Left renal pelvis (tissue), 4 donors: ENCODE results near the gene IQSEC3. TPM values are rescaled to one million over a fixed set of nuclear protein-coding genes. Genes with fewer than 3 reads are reported as not detected.

Experiments
- DNase-seq, 4 donors: peaks; one replicate each; pipeline ENCODE4 v3.0.0-alpha.2; 2013; ENCODE audit warnings: low read depth in 4 of 4, low spot score in 3 of 4
- polyA plus RNA-seq, 4 donors: library from polyadenylated mRNA; unstranded; fragments of 120-200 nt; gene quantifications; one replicate each; pipeline ENCODE4 v1.2.1, GENCODE V29; 2013; ENCODE audit not compliant: insufficient read length in 4 of 4

IQSEC3 gene
- polyA plus RNA-seq, 4 donors: 6.4 to 10.5 (median 7.4) TPM

DNA sequence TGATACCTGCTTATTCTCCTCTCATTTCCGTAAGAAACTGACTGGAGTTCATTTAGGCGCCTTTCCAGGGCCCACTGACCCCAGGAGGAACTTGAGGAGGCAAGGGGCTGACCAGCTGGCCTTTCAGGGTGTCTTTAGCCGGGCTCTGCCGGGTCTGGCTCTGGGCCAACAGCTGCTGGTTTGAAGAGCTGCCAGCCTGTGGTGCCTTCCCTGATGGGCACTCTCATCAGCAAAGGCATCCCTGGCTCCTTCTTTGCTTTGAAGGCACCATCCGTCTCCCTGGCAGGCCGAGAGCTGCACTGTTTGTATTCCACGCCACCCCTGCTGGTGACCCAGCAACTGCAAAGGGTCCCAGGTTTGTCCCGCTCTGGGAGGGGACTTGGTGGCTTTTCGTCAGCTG, 42.0 kb downstream of the IQSEC3 start:
- no peak for DNase-seq

GRCh38 chr12:109446-109845, 42.9 kb downstream of the IQSEC3 start:
- DNase-seq: no peak

DNA sequence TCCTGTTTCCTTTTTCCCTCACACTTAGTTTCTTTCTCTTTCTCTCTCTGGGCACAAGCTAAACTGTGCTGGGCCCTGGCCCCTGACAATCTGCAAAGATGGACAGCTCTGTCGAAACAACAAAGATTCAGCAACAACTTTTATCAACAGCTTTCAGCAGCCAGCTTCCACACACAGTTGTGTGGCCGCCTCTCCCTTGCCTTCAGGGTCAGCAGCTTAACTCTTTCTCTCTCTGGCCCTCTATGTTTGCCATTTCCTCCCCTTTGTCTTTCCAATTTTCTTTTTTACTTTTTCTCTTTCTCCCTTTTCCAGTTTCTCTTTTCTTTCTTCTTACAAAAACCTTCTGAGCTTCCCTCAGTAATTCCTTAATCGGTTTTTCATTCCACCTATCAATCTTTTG, 43.3 kb downstream of the IQSEC3 start:
- no peak for DNase-seq

GRCh38 chr12:111699-112493, 45.3 kb downstream of the IQSEC3 start:
- DNase-seq: no peak

DNA sequence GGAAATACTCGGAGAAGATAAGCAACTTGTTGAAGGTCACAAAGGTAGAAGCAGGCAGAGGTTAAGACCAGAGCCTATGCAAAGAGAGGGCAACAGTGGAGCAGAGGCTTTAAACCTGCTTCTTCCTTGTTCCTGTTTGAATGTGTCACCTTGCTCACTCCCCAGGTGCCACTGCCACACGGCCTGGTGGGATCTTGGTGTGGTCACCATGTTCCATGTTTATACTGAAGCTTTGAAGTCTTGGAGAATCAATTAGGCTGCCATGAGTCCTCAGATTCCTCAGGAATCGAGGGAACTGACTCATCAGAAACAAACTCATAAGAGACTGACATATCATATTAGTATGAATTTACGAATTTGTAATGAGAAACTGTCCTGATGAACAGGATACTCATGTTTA, 46.8 kb downstream of the IQSEC3 start:
- DNase-seq: no peak

DNA sequence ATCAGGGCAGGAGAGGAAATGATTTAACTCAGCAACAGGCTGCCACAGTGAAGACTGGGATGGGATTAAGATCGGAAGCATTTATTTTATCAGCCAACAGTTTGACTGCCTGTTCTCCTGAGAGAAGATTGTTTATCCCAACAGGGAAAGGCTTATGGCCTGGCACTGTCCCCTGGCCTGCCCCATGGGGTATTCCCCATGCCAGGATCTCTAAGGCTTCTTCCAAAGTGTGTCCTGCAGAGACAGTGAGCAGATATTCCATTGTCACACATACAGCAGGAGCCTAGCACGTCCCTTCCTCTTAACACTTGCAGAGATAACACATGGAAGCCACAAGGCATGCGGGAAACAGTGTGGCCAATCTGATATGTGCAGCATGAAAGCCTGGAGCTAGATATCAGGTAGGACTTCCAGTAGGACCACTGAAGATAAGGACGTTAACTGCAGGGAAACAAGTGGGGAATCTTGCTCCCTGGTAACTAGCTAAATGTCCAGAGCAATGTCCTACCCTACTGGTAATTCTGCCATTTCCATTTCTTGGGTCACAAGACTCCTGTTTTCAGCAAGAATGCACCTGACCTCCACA, 48.2 kb downstream of the IQSEC3 start:
- DNase-seq: no peak

DNA sequence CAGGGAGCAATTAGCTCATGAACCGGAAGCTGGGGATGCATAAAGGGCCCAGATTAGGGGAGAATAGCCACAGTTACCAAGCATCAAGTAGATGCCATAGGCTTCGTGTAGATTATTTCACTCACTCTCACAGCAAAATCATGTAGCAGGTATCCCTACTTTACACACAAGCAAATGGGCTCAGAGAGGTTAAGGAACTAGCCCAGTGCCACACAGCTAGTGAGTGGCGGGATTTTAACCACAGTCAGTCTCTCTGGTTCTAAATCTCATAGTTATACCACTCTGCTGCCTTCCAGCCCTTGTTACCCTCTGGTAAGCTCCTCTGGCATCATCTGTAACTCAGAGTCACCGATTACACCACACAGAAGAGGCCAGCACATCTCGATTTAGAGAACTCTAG, 49.0 kb downstream of the IQSEC3 start:
- DNase-seq: no peak

DNA sequence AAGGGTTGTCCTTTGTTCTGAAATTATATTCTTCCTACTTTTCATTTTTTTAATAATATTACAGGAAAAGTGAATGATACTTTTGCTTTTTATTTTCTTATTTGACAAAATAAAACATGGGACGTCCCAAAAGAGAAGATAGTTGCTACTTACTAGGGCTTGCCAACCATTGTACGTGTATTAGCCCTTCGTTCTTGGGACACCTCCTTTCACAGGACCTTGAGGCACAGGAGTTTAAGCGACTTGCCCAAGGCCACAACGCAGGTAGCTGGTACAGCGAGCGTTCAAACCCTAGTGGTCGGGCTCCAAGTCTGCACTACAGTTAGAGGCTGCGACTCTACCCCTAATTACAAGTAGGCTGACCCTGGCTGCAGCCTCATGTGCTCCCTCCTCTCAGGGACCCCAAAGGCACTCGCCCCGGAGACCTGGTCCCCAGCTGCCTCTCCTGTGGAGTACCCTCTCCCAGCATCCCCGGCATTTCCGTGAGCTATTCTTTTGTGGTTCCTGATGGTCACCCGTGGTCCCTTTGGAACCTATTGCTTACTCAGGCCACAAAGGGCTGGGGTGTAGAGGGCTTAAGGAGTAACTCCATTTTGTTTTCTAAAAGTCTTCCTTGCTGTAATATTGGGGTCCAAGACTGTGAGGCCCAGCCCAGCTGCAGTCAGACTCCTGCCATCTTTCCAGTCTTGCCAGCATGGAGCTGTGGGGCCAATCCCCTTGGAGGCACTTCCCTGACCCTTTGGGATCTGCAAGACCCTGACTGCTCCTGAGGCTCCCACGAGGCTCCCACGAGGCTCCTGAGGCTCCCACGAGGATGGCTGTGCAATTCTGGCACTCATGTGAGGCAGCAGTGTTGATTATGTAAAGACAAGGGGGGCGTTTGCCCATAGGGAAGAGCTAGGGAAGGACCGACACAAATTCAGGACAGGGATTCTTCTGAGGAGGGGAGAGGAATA, 49.7 kb downstream of the IQSEC3 start:
- no peak for DNase-seq

GRCh38 chr12:117311-117710, 50.7 kb downstream of the IQSEC3 start:
- DNase-seq: no peak

GRCh38 chr12:117816-118345, 51.3 kb downstream of the IQSEC3 start:
- no peak for DNase-seq

GRCh38 chr12:118591-118990, 52.0 kb downstream of the IQSEC3 start:
- no peak for DNase-seq

DNA sequence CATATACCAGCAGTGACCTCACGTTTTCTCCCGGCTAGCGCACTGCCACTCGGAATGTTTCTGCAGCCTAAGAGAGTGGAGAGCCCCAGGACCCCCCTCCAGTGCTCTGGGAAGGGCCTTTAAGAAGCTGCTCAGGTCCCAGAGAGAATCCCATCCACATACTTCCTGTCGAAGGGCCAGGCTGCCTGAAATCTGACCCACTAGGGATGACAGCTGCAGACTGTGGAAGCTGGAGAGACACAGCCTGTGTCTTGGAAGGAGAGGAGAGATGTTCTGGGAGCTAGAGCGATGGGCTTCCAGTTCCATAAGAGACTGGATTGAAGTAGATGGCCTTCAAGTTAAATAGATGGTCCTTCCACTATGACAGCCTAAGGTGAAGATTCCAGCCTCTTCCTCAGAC, 54.4 kb downstream of the IQSEC3 start:
- DNase-seq: no peak

DNA sequence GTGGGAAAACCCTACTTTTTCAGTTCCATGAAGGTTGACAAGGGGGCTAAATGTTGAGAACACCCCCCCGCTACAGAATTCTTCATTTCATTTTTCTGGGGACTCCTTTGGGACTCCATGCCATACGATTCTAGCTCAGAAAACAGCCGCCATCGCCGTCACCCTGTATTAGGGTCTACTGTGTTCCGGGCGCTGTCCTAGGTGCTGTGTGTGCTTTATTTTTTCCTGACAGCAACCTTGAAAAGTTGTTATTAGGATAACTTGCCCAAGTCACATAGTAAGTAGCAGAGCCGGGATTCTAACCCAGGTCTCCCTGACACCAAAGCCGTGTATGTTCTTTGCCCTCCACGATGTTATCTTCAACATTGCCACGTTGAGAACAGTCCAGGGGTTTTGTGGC, 55.1 kb downstream of the IQSEC3 start:
- no peak for DNase-seq

DNA sequence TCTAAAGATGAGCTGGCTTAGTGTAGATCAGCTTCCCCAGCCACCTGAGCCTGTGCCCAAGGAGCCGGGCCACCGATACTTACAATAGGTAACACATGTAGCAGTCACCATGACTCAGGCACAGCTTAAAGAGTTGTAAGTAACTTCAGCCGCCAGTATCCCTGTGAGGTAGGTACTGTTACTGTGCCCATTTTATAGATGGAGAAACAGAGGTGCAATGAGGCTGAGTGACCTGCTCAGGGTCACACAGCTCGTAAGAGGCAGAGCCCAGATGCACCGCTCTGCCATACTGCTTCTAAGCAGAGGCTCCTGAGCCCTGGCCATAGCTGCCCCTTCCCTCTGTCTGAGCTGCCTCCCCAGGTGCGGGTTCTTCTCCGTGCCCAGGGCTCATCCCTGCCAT, 58.5 kb downstream of the IQSEC3 start:
- no peak for DNase-seq

DNA sequence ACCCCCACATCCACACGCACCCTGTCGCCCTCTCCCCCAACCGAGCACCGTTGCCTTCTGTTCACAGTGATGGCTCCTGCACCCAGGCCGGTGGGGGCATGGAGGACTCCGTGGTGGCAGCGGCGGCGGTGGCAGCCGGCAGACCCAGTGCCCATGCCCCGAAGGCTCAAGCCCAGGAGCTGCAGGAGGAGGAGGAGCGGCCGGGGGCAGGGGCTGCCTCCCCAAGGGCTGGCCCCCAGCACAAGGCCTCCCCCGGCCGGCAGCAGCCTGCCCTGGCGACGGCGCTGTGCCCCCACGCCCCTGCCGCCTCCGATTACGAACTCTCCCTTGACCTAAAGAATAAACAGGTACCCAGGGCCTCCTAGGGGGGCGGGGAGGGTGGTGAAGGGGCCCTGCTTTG, 59.0 kb downstream of the IQSEC3 start:
- no peak for DNase-seq

GRCh38 chr12:128079-128478, 61.5 kb downstream of the IQSEC3 start:
- no peak for DNase-seq

DNA sequence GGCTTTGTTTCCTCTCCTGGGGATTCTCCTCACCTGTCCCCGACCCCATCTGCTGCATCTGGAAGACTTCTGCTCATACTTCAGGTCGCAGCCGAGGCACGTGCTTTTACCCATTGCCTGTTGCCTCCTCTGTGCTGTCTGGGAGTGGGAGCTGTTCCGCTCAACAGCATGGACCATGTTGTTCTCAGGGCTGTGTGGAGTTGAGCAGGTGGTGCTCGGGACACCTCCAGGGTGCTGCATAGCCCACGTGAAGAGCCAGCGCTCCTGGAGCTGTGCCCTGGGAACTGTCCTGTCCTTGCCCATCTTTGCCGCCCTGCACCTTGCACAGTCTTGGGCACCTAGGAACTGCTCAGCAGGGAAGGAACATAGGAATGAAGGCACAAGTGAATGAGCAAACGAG, 62.4 kb downstream of the IQSEC3 start:
- DNase-seq: no peak

DNA sequence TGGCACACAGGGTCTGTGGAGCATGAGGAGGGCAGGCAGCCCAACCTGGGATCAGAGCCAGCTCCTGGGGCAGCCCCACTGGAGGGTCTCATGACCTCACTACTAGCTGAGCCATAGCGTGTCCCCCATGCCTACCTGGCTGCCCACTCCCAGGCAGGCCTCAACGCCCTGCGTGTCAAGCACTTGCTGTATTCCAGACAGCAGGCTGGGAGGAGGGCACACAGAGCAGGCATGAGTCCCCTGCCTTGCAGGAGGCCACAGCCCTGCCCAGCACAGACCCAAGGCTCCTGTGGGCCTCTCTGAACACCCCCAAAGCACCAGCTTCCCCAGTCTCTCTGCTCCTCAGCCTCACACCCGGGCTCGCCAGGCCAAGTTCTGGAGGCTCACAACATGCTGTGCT, 64.0 kb downstream of the IQSEC3 start:
- DNase-seq: no peak

DNA sequence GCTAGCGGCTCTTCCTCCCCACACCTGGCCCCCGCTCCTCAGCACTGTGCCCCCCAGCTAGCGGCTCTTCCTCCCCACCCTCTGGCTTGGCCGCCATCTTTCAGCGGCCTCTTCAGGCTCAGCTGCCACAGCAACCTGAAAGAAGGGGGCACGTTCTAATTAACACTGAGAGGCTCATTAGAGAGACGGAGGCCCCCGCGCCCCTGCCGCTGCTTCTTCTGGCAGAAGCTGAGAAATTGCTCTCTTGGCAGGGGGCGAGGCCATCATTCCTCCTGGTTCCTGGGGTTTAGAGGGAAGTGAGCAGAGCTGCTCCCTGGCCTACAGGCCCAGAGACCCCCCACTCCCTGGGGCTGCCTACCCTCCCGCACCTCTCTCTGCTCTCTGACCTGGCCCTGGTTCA, 64.4 kb downstream of the IQSEC3 start:
- DNase-seq: no peak

DNA sequence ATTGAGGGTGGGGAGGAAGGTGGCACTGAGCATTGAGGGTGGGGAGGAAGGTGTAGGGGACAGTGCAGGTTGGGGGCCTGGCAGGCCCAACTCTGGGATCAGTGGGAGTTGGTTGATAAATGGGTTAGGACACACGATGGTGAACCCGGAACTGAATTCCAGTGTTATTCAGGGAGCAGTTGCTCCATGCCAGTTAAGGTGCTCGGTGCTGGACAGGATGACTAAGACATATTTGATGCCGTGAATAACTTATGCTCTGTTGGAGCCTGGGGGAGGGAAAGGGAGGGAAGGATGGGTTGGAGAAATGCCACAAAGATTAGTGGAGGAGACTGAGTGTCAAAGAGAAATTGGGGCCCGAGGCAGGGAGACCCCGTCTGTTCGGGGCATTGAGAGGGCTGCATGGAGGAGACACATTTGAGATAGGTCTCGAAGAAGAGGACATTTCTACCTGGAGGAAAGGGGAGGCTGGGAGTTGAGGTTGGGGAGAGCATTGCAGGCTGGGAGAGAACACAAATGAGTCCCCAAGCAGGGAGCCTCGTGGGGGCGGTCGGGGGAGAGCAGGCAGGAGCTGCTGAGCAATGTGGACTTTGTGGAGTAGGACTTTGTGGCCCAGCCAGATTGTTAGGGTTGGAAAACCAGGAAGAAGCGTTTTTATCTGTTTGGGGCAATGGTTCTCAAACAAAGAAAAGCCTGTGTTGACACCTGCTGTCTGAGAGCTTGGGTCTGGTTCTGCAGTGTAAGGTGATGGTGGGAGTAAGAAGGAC, 65.3 kb downstream of the IQSEC3 start:
- DNase-seq: no peak
